SK-N-SH (cell line): Measurements from ENCODE around the gene ACOXL. TPM values are rescaled to one million over a fixed set of nuclear protein-coding genes. Genes with fewer than 3 reads are reported as not detected.

Experiments
- CTCF ChIA-PET: fragments of 300-600, 350-600 bp; formaldehyde crosslinking; extraction: SDS; loops from one replicate; lab custom pipeline; 2021; lab: Yijun Ruan, JAX
- POLR2A ChIA-PET: fragments of 350-600 bp; sonication (Branson Sonifier 250); formaldehyde crosslinking; extraction: SDS; loops from one replicate; lab custom pipeline; 2020; ENCODE audit warnings: antibody characterized with exemption, inconsistent platforms; lab: Yijun Ruan, JAX
- DNase-seq: peaks from one replicate; pipeline ENCODE4 v3.0.0; 2012
- H2AFZ ChIP-seq: fragments of 200-600 bp; sonication (generic); 2 replicates; pipeline ENCODE4 v1.8.1; 2016; ENCODE audit warnings: antibody characterized with exemption, mild to moderate bottlenecking, low read depth
- H3F3A ChIP-seq: fragments of 200-600 bp; sonication (generic); replicated peaks from 2 replicates; pipeline ENCODE3; 2016; ENCODE audit warnings: antibody characterized with exemption, mild to moderate bottlenecking; ENCODE audit not compliant: insufficient read depth
- H3K27ac ChIP-seq, 2 experiments: fragments of 200-500 bp in 1 of 2; fragments of 200-600 bp in 1 of 2; sonication (Bioruptor generic) in 1 of 2; sonication (generic), shearing (Covaris generic) in 1 of 2; 2 replicates each; pipeline versions ENCODE4 v1.5.1 to v1.6.1; 2014 to 2016; ENCODE audit warnings: low read depth in 2 of 2, inconsistent platforms in 1 of 2, low read length in 1 of 2, mild to moderate bottlenecking in 1 of 2, mixed read lengths in 1 of 2
- H3K27me3 ChIP-seq: fragments of 200-600 bp; sonication (generic), shearing (Covaris generic); 2 replicates; pipeline ENCODE4 v1.6.1; 2016; ENCODE audit warnings: mixed run types; ENCODE audit not compliant: insufficient read depth
- H3K36me3 ChIP-seq, 2 experiments: fragments of 200-500 bp in 1 of 2; fragments of 200-600 bp in 1 of 2; sonication (Bioruptor generic) in 1 of 2; sonication (generic) in 1 of 2; replicated peaks in 1 of 2; 2 replicates each; pipeline versions ENCODE3 to v1.5.1; 2014 to 2016; ENCODE audit warnings: low read length in 1 of 2, mild to moderate bottlenecking in 1 of 2; ENCODE audit not compliant: insufficient read depth in 2 of 2, control insufficient read depth in 1 of 2
- H3K4me1 ChIP-seq, 2 experiments: fragments of 200-500 bp in 1 of 2; fragments of 200-600 bp in 1 of 2; sonication (Bioruptor generic) in 1 of 2; sonication (generic), shearing (Covaris generic) in 1 of 2; 2 replicates each; pipeline versions ENCODE4 v1.5.1 to v1.6.1; 2014 to 2016; ENCODE audit warnings: low read depth in 1 of 2, low read length in 1 of 2, mixed run types in 1 of 2; ENCODE audit not compliant: insufficient read depth in 2 of 2, control insufficient read depth in 1 of 2
- H3K4me2 ChIP-seq: fragments of 200-600 bp; sonication (generic), shearing (Covaris generic); 2 replicates; pipeline ENCODE4 v1.6.1; 2017; ENCODE audit warnings: mixed run types
- H3K4me3 ChIP-seq, 2 experiments: fragments of 200-500 bp in 1 of 2; fragments of 200-600 bp in 1 of 2; sonication (Bioruptor generic) in 1 of 2; sonication (generic), shearing (Covaris generic) in 1 of 2; 2 replicates each; pipeline versions ENCODE4 v1.5.1 to v1.8.1; 2014 to 2016; ENCODE audit warnings: low read depth in 2 of 2, inconsistent platforms in 1 of 2, low read length in 1 of 2, mild to moderate bottlenecking in 1 of 2, mixed read lengths in 1 of 2, moderate library complexity in 1 of 2
- H3K79me2 ChIP-seq: fragments of 200-600 bp; sonication (generic); 2 replicates; pipeline ENCODE4 v1.8.1; 2017; ENCODE audit warnings: mild to moderate bottlenecking; ENCODE audit not compliant: insufficient read depth
- H3K9ac ChIP-seq: fragments of 200-600 bp; sonication (generic); 2 replicates; pipeline ENCODE4 v1.6.1; 2017; ENCODE audit warnings: mixed run types
- H3K9me2 ChIP-seq: fragments of 200-600 bp; sonication (generic); 2 replicates; pipeline ENCODE4 v1.6.1; 2017; ENCODE audit warnings: mixed run types
- H3K9me3 ChIP-seq: fragments of 200-600 bp; sonication (generic); 2 replicates; pipeline ENCODE4 v1.6.1; 2017; ENCODE audit warnings: mixed run types, mild to moderate bottlenecking, moderate library complexity
- H4K20me1 ChIP-seq: fragments of 200-600 bp; sonication (generic); 2 replicates; pipeline ENCODE4 v1.6.1; 2017; ENCODE audit warnings: mild to moderate bottlenecking, mixed run types; ENCODE audit not compliant: insufficient read depth
- CTCF ChIP-seq: fragments of 200-600 bp; sonication (generic); IDR thresholded peaks from 2 replicates; pipeline ENCODE4 v1.6.1; 2017; ENCODE audit warnings: antibody characterized with exemption, mild to moderate bottlenecking, moderate library complexity
- ELF1 ChIP-seq: IDR thresholded peaks from 2 replicates; pipeline ENCODE4 v1.4.0; 2012
- EP300 ChIP-seq, 2 experiments: IDR thresholded peaks; 2 replicates each; pipeline versions ENCODE4 v1.4.0 to v1.6.1; 2012; ENCODE audit warnings: borderline replicate concordance in 1 of 2, low read depth in 1 of 2, low read length in 1 of 2
- FOXJ3 ChIP-seq: sonication (generic); formaldehyde crosslinking; IDR thresholded peaks from 2 replicates; pipeline ENCODE4 v1.5.1; 2020; ENCODE audit warnings: mild to moderate bottlenecking, missing genetic modification reagents
- FOXM1 ChIP-seq: IDR thresholded peaks from 2 replicates; pipeline ENCODE4 v1.4.0; 2012; ENCODE audit warnings: low read depth, mild to moderate bottlenecking
- GATA2 ChIP-seq: sonication (generic); formaldehyde crosslinking; IDR thresholded peaks from 2 replicates; pipeline ENCODE4 v1.5.0; 2020; ENCODE audit warnings: mild to moderate bottlenecking, missing genetic modification reagents
- MEF2A ChIP-seq: IDR thresholded peaks from 2 replicates; pipeline ENCODE4 v1.4.0; 2012; ENCODE audit warnings: low read depth, borderline replicate concordance
- NRF1 ChIP-seq: IDR thresholded peaks from 2 replicates; pipeline ENCODE4 v1.6.1; 2012; ENCODE audit warnings: low read depth, mild to moderate bottlenecking, low read length
- RCOR1 ChIP-seq: fragments of 150-350 bp; IDR thresholded peaks from 2 replicates; pipeline ENCODE4 v1.6.1; 2017; ENCODE audit warnings: antibody characterized with exemption, low read length
- REST ChIP-seq: IDR thresholded peaks from 2 replicates; pipeline ENCODE4 v1.6.1; 2012; ENCODE audit warnings: mild to moderate bottlenecking, low read depth, low read length, moderate library complexity
- RXRA ChIP-seq: IDR thresholded peaks from 2 replicates; pipeline ENCODE4 v1.4.0; 2012; ENCODE audit warnings: low read depth, mild to moderate bottlenecking, borderline replicate concordance
- TAF1 ChIP-seq: IDR thresholded peaks from 2 replicates; pipeline ENCODE4 v1.6.1; 2012; ENCODE audit warnings: low read depth, mild to moderate bottlenecking, low read length, moderate library complexity, borderline replicate concordance
- YY1 ChIP-seq: IDR thresholded peaks from 2 replicates; pipeline ENCODE4 v1.4.0; 2012; ENCODE audit warnings: low read depth, mild to moderate bottlenecking
- ZBTB33 ChIP-seq: IDR thresholded peaks from 2 replicates; pipeline ENCODE4 v1.4.0; 2012; ENCODE audit warnings: low read depth, borderline replicate concordance
- WGBS: methylation state at CpG from one replicate; pipeline ENCODE4 v1.1.6; 2017; ENCODE audit warnings: low lambda C conversion rate; 5-methylcytosine and 5-hydroxymethylcytosine counted together
- polyA plus RNA-seq, 3 experiments: library from polyadenylated mRNA; depleted of rRNA; stranded (reverse); fragments of >200 nt; gene quantifications; 2 replicates each; pipeline ENCODE4 v1.2.3, GENCODE V29; 2012

ACOXL gene
- polyA plus RNA-seq, 1 of the 3 experiments (the other 2 are of a cell fraction) = not detected

GRCh38 chr2:110843959-110844510 is 111.7 kb downstream of the ACOXL start:
- Histone ChIP-seq H3K27me3 (peaks cover 18% of the 10 kb centered on the region; the same call in 1 of the 2 replicates), H3K79me2 (no peaks in the 10 kb centered on the region), H3K36me3 (no peaks in the 10 kb centered on the region), H3K27ac (no peak overlapping the region), H3K4me2 (no peak overlapping the region), H3K9me2 (no peaks in the 10 kb centered on the region), H2AFZ (no peak overlapping the region), H3K4me3 (no peak overlapping the region)
- CTCF ChIA-PET = no interaction called here
- 56% methylated on average over 8 of the region's 8 CpGs for WGBS
- TF ChIP-seq FOXJ3 (CRISPR knock-in tag) = no peak
- no peak for TF ChIP-seq YY1
- no peak for TF ChIP-seq RXRA
- no peak for TF ChIP-seq RCOR1
- no peak for TF ChIP-seq FOXM1
- TF ChIP-seq EP300 (IDR thresholded peaks at IDR 0.05; ENCODE audit: borderline replicate concordance in 1 of 2, low read depth in 1 of 2, low read length in 1 of 2) = no peak
- no peak for TF ChIP-seq ZBTB33
- TF ChIP-seq TAF1 = no peak
- no peak for TF ChIP-seq ELF1
- TF ChIP-seq CTCF = no peak
- TF ChIP-seq MEF2A = no peak
- no peak for TF ChIP-seq GATA2 (CRISPR knock-in tag)
- no peak for TF ChIP-seq NRF1
- no peak for TF ChIP-seq REST
- TF ChIP-seq, all 33 proteins: peak for 0
- Histone ChIP-seq H3K4me1 (peaks cover 0 to 6% of the 10 kb centered on the region in 2 experiments; a peak in 2 of 4 replicates), H3K9me3 (no peaks in the 10 kb centered on the region), H3K9ac (no peak overlapping the region), H3F3A (no peaks in the 10 kb centered on the region), H4K20me1 (no peaks in the 10 kb centered on the region)
- POLR2A ChIA-PET = no interaction called here
- DNase-seq = no peak
